ENCODE measurements around the gene APOM.

Gene APOM

DNA sequence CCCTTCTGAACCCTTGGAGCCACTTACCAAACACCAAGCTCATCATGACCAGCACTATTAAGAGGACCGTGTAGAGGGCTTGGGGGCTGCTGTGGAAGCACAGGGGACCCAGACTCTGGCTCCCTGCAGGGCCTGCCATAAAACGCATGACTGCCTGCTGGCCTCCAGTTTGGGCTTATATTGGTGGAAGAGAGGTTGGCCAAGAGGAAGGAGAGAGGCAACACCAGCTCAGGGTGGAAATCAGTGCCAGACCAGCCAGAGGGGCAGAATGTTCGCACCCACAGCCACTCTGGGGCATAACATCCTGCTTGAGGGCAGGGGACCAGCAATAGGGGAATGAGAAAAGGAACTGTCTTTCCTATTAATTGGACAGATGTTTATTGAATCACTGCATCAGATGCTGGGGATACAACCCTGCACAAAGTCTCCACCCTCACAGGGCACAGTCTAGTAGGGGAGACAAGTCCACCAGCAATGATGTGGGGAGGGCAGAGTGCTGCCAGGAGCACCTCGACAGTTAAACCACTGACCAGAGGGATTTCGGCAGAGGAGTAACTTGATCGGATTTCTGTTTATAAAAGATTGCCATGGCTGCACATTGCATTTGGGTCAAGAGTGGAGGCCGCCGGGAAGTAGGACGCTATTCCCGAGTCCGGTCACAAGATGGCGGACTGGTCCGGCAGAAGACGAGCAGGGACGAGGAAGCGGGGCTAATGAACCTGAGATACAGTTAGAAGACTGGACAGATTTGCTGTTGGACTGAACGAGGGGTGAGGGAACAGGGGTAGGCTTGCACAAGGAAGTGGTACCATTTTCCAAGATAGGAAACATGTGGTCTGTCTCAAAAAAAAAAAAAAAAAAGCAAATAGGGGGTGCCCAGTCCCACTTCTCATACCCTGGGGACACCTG lies 24.8 kb downstream of the APOM start, which contains the start of gene LY6G5C:
LY6G5C (minus strand) TSS at position 842 of the 909 bp plus-strand sequence; CDS start at position 148, 694 bp downstream.
- peak in 1 of 2 donors; percentile 35 for DNase-seq (ENCODE audit: low read depth in 2 of 2)

DNA sequence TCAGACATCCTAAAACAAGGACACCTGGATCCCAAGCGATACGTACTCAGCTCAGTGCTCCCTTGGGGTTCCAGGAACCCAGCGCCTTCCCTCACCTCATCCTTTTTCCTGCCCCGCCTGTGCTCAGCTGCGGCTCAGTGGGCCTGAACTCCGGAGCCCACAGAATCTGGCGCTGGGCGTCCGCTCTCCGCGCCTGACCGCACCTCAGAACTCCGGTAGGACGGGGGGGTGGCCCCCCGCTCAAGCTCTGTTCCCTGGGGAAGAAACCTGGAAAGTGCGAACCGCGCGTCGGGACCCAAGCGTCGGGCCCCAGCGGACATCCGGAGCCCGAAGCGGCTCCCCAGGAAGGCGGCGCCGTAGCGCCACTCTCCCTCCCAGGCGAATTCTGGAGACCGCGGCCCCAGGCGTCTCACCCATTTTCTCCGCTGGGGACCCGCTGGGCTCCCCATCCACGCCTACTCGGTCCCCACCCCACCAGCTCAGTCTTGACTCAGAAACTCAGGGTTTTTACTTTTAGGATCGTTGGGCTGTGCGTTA lies 25.5 kb downstream of the APOM start:
- no peak for DNase-seq (ENCODE audit: low read depth in 2 of 2)

DNA sequence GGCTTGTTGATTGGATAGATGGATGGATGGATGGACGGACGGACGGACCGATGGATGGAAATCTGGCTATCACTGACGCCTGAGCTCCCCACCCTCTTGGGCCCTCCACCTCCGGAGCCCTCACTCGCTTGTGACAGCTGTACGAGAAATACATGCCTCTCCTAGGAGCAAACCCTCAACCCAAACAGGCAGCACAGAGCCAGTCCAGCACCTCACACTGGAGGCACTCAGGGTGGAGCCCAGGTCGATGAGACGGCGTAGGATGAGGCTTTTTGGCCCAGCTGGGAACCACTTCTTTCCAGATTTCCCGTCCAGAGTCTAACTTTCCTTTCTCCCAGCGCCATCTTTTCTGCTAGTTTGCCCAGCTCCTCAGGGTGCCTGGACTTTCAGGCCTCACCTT lies 27.9 kb downstream of the APOM start:
- no peak for DNase-seq (ENCODE audit: low read depth in 2 of 2)

DNA sequence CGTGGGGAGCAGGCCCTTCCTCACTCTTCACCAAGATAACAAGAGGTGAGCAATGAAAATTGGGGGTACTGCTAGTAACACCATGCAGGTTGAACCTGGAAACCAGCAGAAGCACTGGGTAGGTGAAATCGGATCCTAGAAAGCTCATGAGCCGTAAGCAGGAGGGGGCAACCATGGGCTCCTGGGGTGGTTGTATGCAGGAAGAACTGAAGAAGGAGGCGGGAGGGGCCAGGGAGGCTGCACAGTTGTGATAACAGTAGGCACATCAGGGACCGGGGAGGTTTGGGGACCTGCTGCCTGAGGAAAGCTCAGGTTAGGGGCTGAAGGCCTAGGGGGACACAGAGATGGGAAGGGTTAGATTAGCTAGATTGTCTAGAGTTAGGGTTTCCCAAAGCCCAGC lies 30.8 kb downstream of the APOM start:
- no peak for DNase-seq (ENCODE audit: low read depth in 2 of 2)

DNA sequence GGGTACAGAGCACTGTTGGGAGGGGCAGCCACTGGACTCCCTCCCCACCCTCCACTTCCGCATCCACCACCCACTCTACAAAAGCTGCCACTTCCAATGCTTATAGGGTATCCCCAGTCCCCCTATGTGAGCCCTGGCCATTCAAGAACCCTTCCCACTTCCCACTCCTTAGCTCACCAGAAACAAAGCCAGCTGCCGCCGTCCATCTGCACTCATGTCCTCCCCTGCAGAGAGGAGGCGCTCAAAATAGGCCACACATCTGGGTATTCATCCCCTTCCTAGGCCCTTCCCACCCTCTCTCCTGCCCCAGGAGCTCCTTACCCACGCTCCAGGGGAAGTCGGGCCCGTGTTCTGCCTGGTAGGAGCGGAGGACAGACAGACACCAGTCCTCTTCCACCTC lies 31.6 kb downstream of the APOM start:
- DNase-seq (ENCODE audit: low read depth in 2 of 2): no peak

DNA sequence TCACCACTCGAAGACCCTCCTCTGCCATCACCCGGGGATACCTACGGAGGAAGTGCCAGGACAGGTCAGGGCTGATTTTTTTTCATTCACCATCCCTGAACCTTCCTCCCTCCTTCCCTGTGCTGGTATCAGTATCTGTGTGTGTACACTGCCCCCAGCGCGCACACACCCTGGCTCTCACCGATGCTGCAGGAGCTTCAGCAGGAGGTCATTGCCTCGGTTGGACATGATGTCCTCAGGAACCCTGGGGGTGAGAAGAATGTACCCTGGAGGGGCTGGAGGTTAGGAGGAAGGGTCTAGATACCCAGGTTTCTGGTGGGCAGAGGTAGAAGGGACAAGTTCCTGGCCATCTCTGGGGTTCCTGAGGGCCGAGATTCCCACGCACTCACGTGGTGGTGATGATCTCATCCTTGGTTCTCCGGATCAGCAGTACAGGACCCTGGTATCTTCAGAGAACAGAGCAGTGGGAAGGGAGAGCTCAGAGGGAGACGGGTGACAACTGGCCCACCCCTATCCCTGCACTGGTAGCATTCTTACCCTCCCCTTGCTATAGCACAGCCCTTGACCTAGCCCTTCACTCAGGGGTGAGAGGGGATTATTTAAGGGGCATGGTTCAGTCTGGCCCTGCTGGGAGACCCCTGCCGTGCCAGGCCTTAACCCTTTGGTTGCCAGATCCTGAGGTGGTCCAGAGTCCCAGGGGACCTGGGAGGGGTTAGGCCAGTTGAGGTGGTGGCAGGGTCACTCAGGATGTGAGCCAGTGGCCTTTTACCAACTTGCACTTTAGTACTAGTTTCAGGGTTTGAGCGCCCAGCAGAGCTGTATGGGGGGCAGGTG lies 32.4 kb downstream of the APOM start:
- DNase-seq (ENCODE audit: low read depth in 2 of 2): no peak

DNA sequence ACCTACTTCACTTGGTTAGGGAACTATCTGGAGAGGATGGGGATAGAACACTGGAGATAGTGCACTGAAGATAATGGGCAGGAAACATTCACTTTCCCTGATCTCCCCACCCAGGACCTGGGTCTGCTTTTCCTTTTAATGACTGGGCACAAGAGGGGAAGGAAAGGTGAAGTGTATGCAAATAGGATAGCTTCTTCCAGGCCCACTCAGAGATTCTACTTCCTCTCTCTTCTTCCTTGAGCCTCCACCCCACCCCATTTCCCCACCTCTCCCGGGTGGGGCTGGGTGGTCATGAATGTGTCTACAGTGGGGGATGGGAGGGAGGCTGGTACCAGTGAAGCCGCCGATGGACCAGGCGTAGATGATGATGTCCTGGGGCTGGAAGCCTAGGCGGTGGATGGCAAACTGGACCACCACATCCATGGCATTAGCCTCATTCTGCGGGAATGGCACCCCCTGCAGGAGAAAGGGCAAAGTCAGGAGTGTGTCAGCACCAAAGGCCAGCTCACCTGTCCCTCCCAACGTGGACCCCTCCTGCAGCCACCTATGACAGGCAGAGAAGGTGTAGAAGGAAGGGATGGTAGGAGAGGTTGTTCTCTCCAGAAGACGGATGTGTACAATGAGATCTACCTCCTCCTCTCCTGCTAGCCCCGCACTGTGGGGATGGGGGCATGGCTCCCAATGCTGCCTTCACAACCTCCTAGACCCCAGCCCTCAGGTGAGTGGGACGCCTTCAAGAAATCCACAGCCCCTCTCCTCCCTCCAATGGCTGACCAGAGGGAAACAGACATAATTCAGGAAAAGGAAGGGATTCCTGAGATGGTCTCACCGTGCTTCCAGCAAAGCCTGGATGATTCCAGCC lies 33.8 kb downstream of the APOM start:
- DNase-seq (ENCODE audit: low read depth in 2 of 2): no peak

DNA sequence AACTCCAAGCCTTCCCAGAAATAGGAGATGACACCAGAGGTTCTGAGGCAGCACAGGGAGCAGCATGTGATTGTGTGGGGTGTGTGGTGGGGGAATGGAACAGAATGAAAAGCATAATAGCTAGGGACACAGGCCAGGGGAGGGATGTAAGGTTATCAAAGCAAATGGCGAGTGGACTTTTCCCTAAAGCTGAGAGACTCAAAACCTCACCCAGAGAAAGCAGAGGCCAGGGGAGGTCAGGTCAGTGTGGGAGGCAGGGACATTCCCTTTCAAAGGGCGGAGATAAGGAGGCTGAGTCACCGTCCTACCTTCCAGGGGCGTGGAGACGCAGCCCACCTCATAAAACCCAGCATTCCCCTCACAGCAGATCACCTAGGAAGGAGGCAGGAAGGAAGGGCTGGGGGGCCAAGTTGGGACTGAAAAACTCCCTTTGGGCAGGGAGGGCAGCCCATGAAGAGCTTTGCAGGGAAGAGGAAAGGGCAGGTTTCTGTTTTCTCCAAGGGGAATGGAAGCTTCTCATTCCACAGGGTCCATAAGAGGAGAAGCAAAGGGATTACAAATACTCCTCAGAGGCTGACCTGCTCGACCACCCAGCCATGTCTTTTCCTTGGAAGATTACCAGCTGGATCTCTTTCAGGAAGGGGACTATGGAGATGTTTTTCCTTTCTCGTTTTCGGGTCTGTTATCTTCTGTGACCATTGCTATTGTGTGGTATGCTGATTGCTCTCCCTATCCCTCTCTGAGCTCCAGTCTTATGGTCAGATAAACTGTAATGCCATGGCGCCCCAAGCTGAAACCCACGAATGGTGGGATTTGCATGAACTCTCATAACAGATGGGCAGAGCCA lies 34.8 kb downstream of the APOM start:
- DNase-seq (ENCODE audit: low read depth in 2 of 2): no peak

DNA sequence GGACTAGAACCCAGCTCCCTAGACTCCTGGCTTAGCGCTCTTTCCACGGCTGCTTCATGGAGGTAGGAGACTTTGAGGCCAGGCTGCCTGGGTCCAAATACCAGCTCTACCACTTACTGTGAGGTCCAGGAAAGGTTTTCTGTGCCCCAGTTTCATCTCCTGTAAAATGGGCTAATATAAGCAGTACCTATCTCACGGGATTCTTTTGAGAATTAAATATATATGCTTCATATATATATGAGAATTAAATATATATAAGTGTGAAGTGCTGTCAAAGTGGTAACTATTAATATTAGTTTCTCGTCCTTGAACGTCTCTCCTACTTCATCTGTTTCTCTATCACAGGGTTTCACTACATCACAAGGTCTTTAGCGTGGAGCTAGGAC lies 35.4 kb downstream of the APOM start:
- DNase-seq (ENCODE audit: low read depth in 2 of 2): no peak

DNA sequence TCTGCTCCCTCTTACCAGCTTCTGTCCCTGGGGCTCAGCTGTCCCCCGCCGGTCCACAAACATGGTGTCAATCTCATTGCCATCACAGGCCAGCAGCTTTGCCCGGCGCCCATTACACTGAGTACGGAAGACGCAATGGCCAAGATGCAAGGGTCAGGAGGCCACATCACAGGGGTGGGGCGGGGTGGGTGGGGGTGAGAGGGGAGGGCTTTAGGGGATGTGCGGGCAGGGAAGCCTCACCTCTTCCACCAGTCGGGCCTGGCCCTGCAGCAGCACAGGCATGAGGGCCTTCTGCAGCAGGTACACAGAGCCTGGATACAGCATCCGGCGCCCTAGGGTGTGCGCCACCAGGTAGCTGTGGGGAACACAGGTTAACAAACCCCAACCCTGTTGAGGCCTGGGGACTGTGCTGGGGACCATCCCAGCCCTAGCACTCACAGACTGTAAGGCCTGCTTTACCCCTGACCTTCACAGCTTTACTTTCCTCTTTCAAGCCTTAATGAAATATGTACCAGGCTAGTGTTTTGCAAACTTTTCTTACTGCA lies 35.9 kb downstream of the APOM start:
- no peak for DNase-seq (ENCODE audit: low read depth in 2 of 2)

DNA sequence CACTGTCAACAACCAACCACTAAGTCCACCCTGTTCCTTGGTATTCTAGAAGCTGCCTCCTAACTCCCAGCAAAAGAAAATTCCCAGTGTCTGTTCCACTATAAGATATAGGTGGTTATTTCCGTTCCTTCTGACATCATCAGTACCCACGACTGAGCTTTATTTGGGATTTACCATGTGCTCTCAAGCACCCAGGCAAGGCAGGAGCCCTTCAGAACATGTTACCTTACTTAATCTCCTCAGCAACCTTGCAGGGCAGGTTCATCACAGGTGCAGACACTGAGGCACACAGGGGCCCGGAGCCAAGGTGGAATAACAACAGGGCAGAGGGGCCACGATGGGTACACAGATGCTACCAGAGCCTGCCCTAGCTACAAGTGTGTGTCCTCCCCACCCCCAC lies 36.7 kb downstream of the APOM start:
- no peak for DNase-seq (ENCODE audit: low read depth in 2 of 2)

DNA sequence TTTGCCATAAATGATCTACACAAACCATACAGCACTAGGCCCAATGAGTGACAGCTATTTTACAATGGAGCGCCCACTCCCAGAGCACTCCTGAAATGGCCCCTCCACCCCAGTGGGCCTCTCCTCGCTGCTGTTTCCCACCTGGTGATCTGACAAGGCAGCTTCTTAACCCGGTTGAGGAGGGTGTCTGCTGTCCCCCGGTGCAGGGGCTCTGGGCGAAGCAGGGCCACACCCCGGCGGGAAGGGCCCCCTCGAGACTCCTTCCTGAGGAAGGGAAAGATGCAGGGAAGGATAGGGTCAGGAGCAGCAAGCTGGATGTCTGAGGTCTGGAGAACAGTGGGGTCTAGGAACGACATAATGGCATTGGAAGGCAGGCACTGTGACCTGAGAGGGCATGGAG lies 37.2 kb downstream of the APOM start:
- no peak for DNase-seq (ENCODE audit: low read depth in 2 of 2)

DNA sequence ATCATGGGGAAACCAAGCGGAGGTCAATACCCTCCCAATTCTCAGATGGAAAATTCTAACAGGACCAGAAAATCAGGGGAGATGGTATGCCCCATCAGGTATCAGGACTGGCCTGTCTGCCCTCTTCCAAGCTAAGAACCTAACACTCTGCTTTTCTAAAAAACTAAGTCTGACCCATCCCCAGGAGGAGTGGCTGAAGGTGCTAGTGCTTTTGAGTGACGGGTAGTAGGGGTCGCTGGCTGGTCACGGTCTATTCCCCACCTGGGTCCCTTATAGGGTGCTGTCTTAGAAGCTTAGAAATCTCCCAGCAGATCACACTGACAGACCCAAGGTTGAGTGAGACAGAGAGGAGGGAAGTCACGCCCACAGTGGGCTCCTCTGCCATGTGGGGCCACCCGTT lies 37.8 kb downstream of the APOM start:
- DNase-seq (ENCODE audit: low read depth in 2 of 2): no peak

DNA sequence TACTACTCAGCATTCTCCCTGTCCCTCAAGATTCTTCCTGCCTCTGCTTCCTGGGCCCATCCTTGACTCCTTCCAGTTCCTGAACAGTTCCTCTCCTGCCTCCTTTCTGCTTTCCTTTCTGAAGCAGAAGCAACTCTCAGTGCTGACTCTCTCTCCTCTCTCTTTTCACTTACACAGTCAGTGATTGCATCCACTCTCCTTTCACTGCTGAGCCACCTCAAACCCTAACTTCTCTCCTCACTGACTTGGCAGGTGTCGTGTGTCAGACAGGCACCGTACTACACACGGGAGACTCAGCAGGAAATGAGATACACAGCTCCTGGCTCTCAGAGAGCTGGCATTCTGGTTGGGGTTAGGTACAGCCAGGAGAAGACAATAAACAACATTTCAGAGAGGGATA lies 41.9 kb downstream of the APOM start:
- no peak for DNase-seq (ENCODE audit: low read depth in 2 of 2)

DNA sequence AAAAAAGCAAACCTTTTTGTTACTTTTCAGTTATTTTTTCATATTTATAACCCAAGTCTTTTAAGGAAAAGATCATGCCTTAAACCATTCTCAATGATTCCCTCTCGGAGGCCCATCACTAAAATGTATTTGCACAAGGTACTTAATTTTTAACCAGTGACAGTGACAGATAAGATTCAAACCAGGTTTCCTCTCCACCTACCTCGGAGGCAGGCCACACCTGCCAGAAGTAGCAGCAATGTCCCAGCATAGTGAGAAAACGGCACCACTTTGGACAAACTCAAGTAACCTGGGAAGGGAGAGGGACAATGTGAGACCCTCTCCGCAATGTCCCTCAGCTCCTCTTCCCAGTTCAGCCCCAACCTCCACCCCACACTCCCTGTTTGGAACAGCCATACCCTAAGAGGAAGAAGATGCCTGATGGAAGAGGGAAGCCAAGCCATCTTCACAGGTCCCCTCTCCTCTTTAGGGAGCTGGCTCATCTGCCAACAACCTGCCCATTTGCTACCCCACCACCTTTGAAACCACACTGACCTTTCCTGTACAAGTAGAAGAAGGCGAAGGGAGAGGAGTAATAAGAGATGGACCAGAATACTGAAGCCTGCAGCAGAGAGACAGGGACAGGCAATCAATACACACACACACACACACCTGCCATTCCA lies 45.2 kb downstream of the APOM start:
- DNase-seq (ENCODE audit: low read depth in 2 of 2): no peak

DNA sequence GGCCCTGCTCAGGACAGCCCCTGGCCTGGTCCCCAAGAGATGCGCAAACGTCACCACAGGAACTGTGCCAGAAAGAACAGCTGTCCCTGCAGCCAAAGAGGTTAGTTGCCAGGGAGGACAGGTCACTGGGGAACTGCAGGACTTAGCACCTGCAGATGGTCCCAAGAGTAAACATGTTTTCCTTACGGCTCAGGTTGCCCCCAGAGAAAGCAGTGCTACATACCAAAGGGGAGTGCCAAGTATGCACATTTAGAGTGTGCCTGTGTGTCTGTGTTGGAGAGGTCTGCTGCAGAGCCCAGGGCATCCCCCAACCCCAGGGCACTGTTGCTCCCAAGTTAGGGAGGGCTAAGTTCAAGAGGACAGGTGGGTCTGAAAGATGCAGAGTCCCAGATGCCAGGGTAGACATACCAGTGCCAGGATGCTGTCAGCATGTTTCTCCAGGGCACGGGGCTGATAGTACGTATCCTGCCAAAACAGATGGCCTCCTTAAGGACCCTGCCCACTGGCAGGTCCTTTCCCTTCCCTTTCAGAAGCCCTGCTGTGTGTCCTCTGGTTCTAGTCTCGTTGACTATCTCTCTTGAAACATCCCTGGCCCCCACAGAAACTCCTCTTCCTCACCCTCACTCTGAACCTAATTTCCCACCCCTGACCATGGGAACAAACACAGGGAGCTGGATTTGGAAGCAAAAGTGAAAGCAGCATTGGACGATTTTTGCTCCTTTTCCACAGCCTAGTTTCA lies 46.1 kb downstream of the APOM start:
- DNase-seq (ENCODE audit: low read depth in 2 of 2): no peak

DNA sequence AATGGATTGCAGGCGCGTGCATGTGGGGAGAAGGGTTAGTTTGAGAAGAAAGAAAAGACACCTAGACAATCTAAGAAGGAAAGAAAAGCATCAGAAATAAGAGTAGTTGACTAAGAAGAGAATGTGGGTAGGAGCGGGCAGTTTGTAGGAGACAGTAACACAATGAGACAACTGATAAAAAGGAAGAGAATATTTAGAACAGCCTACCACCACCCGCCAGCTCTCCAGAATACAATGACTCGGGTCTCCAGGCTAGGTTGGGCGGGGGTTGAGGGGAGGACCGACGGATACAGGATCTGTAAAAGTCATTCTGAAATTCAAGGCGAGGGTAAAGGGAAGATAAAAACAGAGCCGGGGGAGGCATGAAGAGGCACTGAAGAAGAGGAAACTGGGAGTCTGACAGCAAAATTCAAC lies 46.7 kb downstream of the APOM start:
- DNase-seq (ENCODE audit: low read depth in 2 of 2): no peak

DNA sequence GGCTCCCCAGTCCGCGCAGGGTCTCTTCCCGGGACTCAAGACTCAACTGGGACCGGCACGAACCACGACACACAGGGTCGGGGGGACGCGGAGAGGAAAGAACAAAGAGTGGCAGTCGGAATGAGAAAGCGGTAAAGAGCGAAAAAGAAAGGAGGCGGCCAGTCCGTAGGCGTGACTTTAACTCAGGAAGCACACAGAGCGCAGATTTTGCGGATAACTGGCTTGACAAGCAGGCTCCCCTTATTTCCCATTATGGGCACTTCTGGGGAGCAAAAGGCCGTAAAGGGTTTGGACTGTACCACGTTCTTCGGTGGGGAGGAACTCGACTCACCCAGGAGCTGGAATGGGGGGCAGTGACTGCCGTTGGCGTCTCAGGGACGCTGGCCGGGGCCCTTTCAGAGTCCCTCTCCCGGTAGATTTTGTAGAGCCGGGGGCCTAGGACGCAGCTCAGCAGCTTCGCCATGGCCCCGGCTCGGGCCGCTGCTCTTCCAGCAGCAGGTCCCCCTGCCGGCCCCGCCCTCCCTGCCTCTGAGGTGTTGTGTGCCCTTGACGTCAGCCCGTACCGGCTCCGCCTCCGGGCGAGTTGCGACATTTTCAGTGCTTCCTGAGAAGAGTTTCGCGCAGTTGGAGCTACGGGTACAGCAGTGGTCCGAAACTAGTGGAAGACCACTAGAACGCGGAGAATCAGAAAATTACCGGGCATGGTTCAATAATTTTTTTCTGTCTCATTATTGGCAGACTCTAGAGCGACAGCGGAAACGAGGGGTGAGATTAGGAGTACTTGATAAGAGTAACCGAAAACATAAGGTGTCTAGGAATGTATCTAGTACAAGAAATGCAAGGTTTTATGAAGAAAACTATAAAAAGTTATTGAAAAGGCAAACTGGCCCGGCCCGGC lies 47.4 kb downstream of the APOM start, which contains the start of gene ABHD16A:
ABHD16A (minus strand) TSS at position 506 of the 898 bp plus-strand sequence; CDS start at position 463, 43 bp downstream.
- DNase-seq (ENCODE audit: low read depth in 2 of 2): peak; percentile 91 to 92
